Neural cell (in vitro differentiated cells): ENCODE measurements around the gene RFTN1. TPM values are rescaled to one million over a fixed set of nuclear protein-coding genes. Genes with fewer than 3 reads are reported as not detected.

Experiments
- H2AFZ ChIP-seq: fragments of 200-600, 300-800 bp; sonication (generic), shearing (Covaris generic); 2 replicates; pipeline ENCODE4 v1.6.0; 2014; ENCODE audit warnings: low read depth, mild to moderate bottlenecking, antibody characterized with exemption, low read length, moderate library complexity
- H3F3A ChIP-seq: fragments of 200-600 bp; shearing (Covaris generic); 2 replicates; pipeline ENCODE4 v1.6.1; 2016; ENCODE audit warnings: mild to moderate bottlenecking, moderate library complexity, mixed read lengths, antibody characterized with exemption, low read length; ENCODE audit not compliant: insufficient read depth, poor library complexity, severe bottlenecking
- H3K27ac ChIP-seq: fragments of 200-600, 300-800 bp; sonication (generic), shearing (Covaris generic); 2 replicates; pipeline ENCODE4 v1.5.1; 2014; ENCODE audit warnings: mild to moderate bottlenecking, low read length, moderate library complexity
- H3K27me3 ChIP-seq: fragments of 300-800, 200-600 bp; sonication (generic), shearing (Covaris generic); 2 replicates; pipeline ENCODE4 v1.6.0; 2014; ENCODE audit warnings: mild to moderate bottlenecking, low read depth, low read length, moderate library complexity; ENCODE audit not compliant: insufficient read depth
- H3K36me3 ChIP-seq: fragments of 300-800, 200-600 bp; sonication (generic), shearing (Covaris generic); 2 replicates; pipeline ENCODE4 v1.5.1; 2014; ENCODE audit warnings: mild to moderate bottlenecking, antibody characterized with exemption, low read length, moderate library complexity; ENCODE audit not compliant: insufficient read depth
- H3K4me2 ChIP-seq: fragments of 300-800, 200-600 bp; sonication (generic), shearing (Covaris generic); 2 replicates; pipeline ENCODE4 v1.6.0; 2014; ENCODE audit warnings: mild to moderate bottlenecking, low read length
- H3K4me3 ChIP-seq: fragments of 300-800, 200-600 bp; sonication (generic), shearing (Covaris generic); 2 replicates; pipeline ENCODE4 v1.5.1; 2014; ENCODE audit warnings: mild to moderate bottlenecking, low read length, moderate library complexity
- H3K79me2 ChIP-seq: fragments of 200-600 bp; shearing (Covaris generic); replicated peaks from 2 replicates; pipeline ENCODE4 v1.6.0; 2014; ENCODE audit warnings: mild to moderate bottlenecking, low read length, moderate library complexity; ENCODE audit not compliant: insufficient read depth
- H3K9ac ChIP-seq: fragments of 300-800, 200-600 bp; sonication (generic), shearing (Covaris generic); 2 replicates; pipeline ENCODE4 v1.6.1; 2016; ENCODE audit warnings: mild to moderate bottlenecking, low read length, mixed read lengths
- H3K9me2 ChIP-seq: fragments of 200-600 bp; shearing (Covaris generic); 2 replicates; pipeline ENCODE4 v1.6.1; 2016; ENCODE audit warnings: mild to moderate bottlenecking, low read length, mixed read lengths; ENCODE audit not compliant: insufficient read depth
- H3K9me3 ChIP-seq: fragments of 200-600, 300-800 bp; sonication (generic), shearing (Covaris generic); 2 replicates; pipeline ENCODE4 v1.6.1; 2016; ENCODE audit warnings: mild to moderate bottlenecking, mixed run types, low read length, moderate library complexity, mixed read lengths
- H4K20me1 ChIP-seq: fragments of 200-600 bp; shearing (Covaris generic); 2 replicates; pipeline ENCODE4 v1.6.1; 2016; ENCODE audit warnings: mild to moderate bottlenecking, mixed run types; ENCODE audit not compliant: insufficient read depth
- EP300 ChIP-seq: fragments of 450-650 bp; conservative IDR thresholded peaks from 2 replicates; pipeline ENCODE4 v1.6.1; 2014; ENCODE audit warnings: antibody characterized with exemption, mild to moderate bottlenecking, moderate library complexity; ENCODE audit not compliant: poor library complexity, severe bottlenecking
- EZH2 ChIP-seq: fragments of 200-600, 300-800 bp; shearing (Covaris generic), sonication (generic); IDR thresholded peaks from 2 replicates; pipeline ENCODE4 v1.6.1; 2014; ENCODE audit warnings: antibody characterized with exemption, low read length, borderline replicate concordance, mild to moderate bottlenecking; ENCODE audit not compliant: insufficient read depth, poor library complexity, severe bottlenecking
- MXI1 ChIP-seq: fragments of 450-650 bp; conservative IDR thresholded peaks from 2 replicates; pipeline ENCODE4 v1.6.1; 2014; ENCODE audit warnings: antibody characterized with exemption, mild to moderate bottlenecking; ENCODE audit not compliant: poor library complexity, severe bottlenecking
- POLR2AphosphoS5 ChIP-seq: IDR thresholded peaks from 2 replicates; pipeline ENCODE4 v1.6.1; 2012
- RAD21 ChIP-seq: fragments of 450-650 bp; conservative IDR thresholded peaks from 2 replicates; pipeline ENCODE4 v1.6.1; 2014; ENCODE audit warnings: antibody characterized with exemption, mild to moderate bottlenecking, moderate library complexity
- SMC3 ChIP-seq: fragments of 450-650 bp; conservative IDR thresholded peaks from 2 replicates; pipeline ENCODE4 v1.6.1; 2014; ENCODE audit warnings: antibody characterized with exemption, mild to moderate bottlenecking, moderate library complexity; ENCODE audit not compliant: poor library complexity
- TAF1 ChIP-seq: IDR thresholded peaks from 2 replicates; pipeline ENCODE4 v1.6.1; 2012; ENCODE audit warnings: low read depth
- polyA plus RNA-seq: library from polyadenylated mRNA; depleted of rRNA; stranded (reverse); fragments of >200 nt; gene quantifications from 2 replicates; pipeline ENCODE4 v1.2.3, GENCODE V29; 2014
- TF ChIP-seq, protein P1 (sequence below): fragments of 450-650 bp; IDR thresholded peaks from 2 replicates; pipeline ENCODE4 v1.5.1; 2014; ENCODE audit warnings: antibody characterized with exemption, mild to moderate bottlenecking, moderate library complexity; ENCODE audit not compliant: poor library complexity, severe bottlenecking
- TF ChIP-seq, protein P2 (sequence below): IDR thresholded peaks from 2 replicates; pipeline ENCODE4 v1.6.1; 2012; ENCODE audit warnings: borderline replicate concordance

The RFTN1 gene
- polyA plus RNA-seq, 1 donor from 2014 or later = 36.8 TPM

DNA sequence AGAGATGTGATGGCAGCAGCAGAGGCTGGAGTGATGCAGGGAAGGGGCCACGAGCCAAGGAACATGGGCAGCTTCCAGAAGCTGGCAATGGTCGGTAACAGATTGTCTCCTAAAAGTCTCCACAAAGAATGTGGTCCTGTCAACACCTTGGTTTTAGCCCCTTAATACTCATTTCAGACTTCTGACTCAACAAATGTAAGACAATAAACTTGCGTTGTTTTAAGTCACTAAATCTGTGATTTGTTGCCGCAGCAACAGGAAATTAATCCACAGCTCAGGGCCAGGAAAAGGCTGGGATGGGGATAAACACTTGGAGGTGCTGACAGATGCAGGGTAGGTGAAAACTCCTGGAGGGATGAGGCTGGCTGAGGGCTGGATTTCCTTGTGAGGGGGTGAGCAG, 178.6 kb downstream of the RFTN1 start:
- H2AFZ ChIP-seq = no peak overlapping the region
- TF ChIP-seq, protein P1, sequence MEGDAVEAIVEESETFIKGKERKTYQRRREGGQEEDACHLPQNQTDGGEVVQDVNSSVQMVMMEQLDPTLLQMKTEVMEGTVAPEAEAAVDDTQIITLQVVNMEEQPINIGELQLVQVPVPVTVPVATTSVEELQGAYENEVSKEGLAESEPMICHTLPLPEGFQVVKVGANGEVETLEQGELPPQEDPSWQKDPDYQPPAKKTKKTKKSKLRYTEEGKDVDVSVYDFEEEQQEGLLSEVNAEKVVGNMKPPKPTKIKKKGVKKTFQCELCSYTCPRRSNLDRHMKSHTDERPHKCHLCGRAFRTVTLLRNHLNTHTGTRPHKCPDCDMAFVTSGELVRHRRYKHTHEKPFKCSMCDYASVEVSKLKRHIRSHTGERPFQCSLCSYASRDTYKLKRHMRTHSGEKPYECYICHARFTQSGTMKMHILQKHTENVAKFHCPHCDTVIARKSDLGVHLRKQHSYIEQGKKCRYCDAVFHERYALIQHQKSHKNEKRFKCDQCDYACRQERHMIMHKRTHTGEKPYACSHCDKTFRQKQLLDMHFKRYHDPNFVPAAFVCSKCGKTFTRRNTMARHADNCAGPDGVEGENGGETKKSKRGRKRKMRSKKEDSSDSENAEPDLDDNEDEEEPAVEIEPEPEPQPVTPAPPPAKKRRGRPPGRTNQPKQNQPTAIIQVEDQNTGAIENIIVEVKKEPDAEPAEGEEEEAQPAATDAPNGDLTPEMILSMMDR = no peak
- TF ChIP-seq TAF1 (no peak), EP300 (no peak), MXI1 (no peak), RAD21 (no peak), SMC3 (no peak), EZH2 (no peak), POLR2AphosphoS5 (no peak)
- TF ChIP-seq, protein P2, sequence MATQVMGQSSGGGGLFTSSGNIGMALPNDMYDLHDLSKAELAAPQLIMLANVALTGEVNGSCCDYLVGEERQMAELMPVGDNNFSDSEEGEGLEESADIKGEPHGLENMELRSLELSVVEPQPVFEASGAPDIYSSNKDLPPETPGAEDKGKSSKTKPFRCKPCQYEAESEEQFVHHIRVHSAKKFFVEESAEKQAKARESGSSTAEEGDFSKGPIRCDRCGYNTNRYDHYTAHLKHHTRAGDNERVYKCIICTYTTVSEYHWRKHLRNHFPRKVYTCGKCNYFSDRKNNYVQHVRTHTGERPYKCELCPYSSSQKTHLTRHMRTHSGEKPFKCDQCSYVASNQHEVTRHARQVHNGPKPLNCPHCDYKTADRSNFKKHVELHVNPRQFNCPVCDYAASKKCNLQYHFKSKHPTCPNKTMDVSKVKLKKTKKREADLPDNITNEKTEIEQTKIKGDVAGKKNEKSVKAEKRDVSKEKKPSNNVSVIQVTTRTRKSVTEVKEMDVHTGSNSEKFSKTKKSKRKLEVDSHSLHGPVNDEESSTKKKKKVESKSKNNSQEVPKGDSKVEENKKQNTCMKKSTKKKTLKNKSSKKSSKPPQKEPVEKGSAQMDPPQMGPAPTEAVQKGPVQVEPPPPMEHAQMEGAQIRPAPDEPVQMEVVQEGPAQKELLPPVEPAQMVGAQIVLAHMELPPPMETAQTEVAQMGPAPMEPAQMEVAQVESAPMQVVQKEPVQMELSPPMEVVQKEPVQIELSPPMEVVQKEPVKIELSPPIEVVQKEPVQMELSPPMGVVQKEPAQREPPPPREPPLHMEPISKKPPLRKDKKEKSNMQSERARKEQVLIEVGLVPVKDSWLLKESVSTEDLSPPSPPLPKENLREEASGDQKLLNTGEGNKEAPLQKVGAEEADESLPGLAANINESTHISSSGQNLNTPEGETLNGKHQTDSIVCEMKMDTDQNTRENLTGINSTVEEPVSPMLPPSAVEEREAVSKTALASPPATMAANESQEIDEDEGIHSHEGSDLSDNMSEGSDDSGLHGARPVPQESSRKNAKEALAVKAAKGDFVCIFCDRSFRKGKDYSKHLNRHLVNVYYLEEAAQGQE = no peak
- H3K4me3 ChIP-seq = no peak overlapping the region
- no peaks in the 10 kb centered on the region for H3K27me3 ChIP-seq
- no peaks in the 10 kb centered on the region for H3K36me3 ChIP-seq
- no peak overlapping the region for H3K4me2 ChIP-seq
- no peaks in the 10 kb centered on the region for H3K9me3 ChIP-seq
- no peaks in the 10 kb centered on the region for H3K9me2 ChIP-seq
- no peaks in the 10 kb centered on the region for H3F3A ChIP-seq
- H3K27ac ChIP-seq = no peak overlapping the region
- H3K79me2 ChIP-seq = no peaks in the 10 kb centered on the region
- no peak overlapping the region for H3K9ac ChIP-seq
- no peaks in the 10 kb centered on the region for H4K20me1 ChIP-seq

DNA sequence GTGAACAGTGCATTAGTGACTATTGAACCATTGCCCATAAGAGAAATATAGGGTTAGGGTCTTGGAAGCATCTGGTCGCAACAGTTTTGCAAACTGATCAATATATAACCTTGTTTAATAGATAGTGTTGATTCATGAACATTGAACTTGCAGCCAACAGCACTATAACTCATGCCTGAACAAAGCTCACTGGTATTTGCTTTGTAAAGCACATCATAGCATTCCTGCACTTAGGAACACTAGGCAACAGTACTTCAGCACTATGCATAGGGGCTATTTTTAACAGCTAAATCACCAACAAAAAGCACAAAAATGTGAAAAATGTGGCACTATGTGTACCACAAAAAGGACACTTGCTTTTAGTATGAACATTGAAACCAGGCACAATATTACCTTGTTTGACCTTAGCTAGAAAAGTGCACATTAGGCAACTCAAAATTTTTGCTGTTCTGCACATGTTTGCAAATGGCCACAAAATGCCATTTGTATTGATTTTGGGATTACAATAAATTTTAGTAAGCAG, 180.5 kb downstream of the RFTN1 start:
- no peaks in the 10 kb centered on the region for H3K27me3 ChIP-seq
- no peak overlapping the region for H3K9ac ChIP-seq
- H3F3A ChIP-seq = peaks cover 5% of the 10 kb centered on the region
- no peak overlapping the region for H3K4me3 ChIP-seq
- no peak overlapping the region for H2AFZ ChIP-seq
- no peaks in the 10 kb centered on the region for H3K9me3 ChIP-seq
- H3K36me3 ChIP-seq = no peaks in the 10 kb centered on the region
- H3K79me2 ChIP-seq = no peaks in the 10 kb centered on the region
- H3K27ac ChIP-seq = no peak overlapping the region
- no peaks in the 10 kb centered on the region for H4K20me1 ChIP-seq
- no peak overlapping the region for H3K4me2 ChIP-seq
- TF ChIP-seq EZH2 (no peak), MXI1 (no peak), RAD21 (no peak), EP300 (no peak), TAF1 (no peak), SMC3 (no peak), POLR2AphosphoS5 (no peak)
- TF ChIP-seq, protein P2 = no peak
- TF ChIP-seq, protein P1 = no peak
- no peaks in the 10 kb centered on the region for H3K9me2 ChIP-seq
